ENCODE data around the gene CACTIN.

Gene CACTIN

GRCh38 chr19:3612901-3613741 lies 13.5 kb downstream of the CACTIN start:
- no peaks in the 10 kb centered on the region for H3K27me3 ChIP-seq (ENCODE audit: control insufficient read depth in 1 of 2, insufficient read depth in 2 of 2, low read length in 2 of 2)
- H3K4me1 ChIP-seq (ENCODE audit: control insufficient read depth, insufficient read depth, low read length): peaks cover 35% of the 10 kb centered on the region
- no peak overlapping the region for H3K9ac ChIP-seq (ENCODE audit: low read length in 2 of 2)
- H3K36me3 ChIP-seq (ENCODE audit: control insufficient read depth in 2 of 2, insufficient read depth in 2 of 2, low read length in 2 of 2): peaks cover 4 to 10% of the 10 kb centered on the region in 2 donors
- no peak overlapping the region for H3K27ac ChIP-seq (ENCODE audit: low read length)
- H3K4me3 ChIP-seq (ENCODE audit: low read length in 2 of 2): no peak overlapping the region
- no peaks in the 10 kb centered on the region for H3K9me3 ChIP-seq (ENCODE audit: control insufficient read depth in 2 of 2, low read length in 2 of 2)

- Histone ChIP-seq H3K27ac (ENCODE audit: low read length) (no peak overlapping the region), H3K36me3 (ENCODE audit: control insufficient read depth in 2 of 2, insufficient read depth in 2 of 2, low read length in 2 of 2) (peaks cover 4 to 10% of the 10 kb centered on the region in 2 donors)
Measured at GRCh38 chr19:3612330-3612729, 14.3 kb downstream of the CACTIN start.

DNA sequence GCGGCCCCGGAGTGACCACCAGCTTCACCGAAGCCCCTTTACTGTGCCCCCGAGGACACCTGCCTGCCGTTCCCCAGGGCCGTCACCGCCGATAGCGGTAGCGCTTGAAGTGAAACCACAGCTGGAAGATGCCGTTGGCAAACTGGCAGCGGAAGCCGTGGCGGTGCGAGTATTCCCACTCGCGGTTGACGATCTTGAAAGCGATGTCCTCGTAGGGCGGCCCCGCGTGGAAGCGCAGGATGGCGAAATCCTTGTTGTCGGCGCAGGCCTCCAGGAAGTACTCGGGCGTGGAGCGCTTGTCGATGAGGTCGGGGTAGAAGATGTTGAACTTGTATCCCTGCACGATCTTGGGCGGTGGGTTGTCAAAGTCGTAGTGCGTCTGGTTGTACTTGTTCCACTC lies 14.7 kb downstream of the CACTIN start:
- no peak overlapping the region for H3K27ac ChIP-seq (ENCODE audit: low read length)
- no peak overlapping the region for H3K9ac ChIP-seq (ENCODE audit: low read length in 2 of 2)
- H3K27me3 ChIP-seq (ENCODE audit: control insufficient read depth in 1 of 2, insufficient read depth in 2 of 2, low read length in 2 of 2): no peaks in the 10 kb centered on the region
- peaks cover 4 to 9% of the 10 kb centered on the region in 2 donors for H3K36me3 ChIP-seq (ENCODE audit: control insufficient read depth in 2 of 2, insufficient read depth in 2 of 2, low read length in 2 of 2)
- H3K4me1 ChIP-seq (ENCODE audit: control insufficient read depth, insufficient read depth, low read length): peaks cover 47% of the 10 kb centered on the region
- H3K4me3 ChIP-seq (ENCODE audit: low read length in 2 of 2): no peak overlapping the region
- H3K9me3 ChIP-seq (ENCODE audit: control insufficient read depth in 2 of 2, low read length in 2 of 2): no peaks in the 10 kb centered on the region

More at GRCh38 chr19:3612330-3612729, 14.3 kb downstream of the CACTIN start:
- H3K4me3 ChIP-seq (ENCODE audit: low read length in 2 of 2): no peak overlapping the region
- no peaks in the 10 kb centered on the region for H3K9me3 ChIP-seq (ENCODE audit: control insufficient read depth in 2 of 2, low read length in 2 of 2)
- H3K27me3 ChIP-seq (ENCODE audit: control insufficient read depth in 1 of 2, insufficient read depth in 2 of 2, low read length in 2 of 2): no peaks in the 10 kb centered on the region
- no peak overlapping the region for H3K9ac ChIP-seq (ENCODE audit: low read length in 2 of 2)
- H3K4me1 ChIP-seq (ENCODE audit: control insufficient read depth, insufficient read depth, low read length): peaks cover 42% of the 10 kb centered on the region

DNA sequence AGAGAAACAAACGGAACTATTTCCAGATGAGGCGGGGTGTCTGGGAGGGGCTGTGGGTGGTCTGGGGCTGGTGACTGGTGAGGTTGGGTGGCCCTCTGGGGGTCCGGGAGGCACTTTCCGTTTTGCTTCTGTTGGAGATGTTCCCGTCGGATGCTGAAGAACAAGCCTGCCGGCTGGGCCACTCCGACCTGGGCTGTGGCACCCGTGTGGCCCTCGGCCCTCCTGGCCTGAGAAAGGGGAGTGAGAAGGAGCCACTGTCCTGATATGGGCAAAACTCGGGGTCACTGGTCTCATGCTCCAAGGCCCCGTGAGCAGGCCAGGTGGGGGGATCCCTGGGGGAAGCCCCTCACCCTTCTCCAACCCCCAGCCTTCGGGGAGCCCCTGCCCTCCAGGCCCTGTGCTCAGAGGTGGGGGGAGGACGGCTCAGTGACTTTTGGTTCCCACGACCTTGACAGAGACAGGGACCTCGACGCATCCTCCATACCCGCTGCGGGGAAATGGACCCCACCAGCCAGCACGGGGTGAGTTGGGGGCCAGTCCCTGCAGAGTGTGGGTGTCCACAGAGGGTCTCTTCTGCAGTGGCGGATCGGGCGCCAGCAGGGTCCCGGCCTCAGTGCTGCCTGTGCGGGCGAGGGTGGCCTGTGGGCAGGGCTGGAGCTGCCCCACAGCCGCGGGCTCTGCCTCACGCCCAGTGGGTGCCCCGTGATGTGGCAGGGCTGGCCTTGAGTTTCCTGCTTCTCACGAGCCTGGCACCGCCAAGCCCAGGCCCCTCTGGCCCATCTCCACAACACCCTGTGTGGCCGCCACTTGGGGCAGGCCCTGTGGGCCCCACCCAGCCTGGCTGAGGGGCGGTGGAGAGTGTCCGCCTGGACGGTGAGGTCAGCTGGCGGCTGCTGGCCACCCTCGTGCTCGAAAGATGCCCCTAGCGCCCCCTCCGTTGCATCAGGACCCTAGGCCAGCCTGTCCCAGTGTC lies 15.6 kb downstream of the CACTIN start:
- H3K4me3 ChIP-seq (ENCODE audit: low read length in 2 of 2): no peak overlapping the region
- H3K27ac ChIP-seq (ENCODE audit: low read length): no peak overlapping the region
- H3K4me1 ChIP-seq (ENCODE audit: control insufficient read depth, insufficient read depth, low read length): peaks cover 53% of the 10 kb centered on the region
- no peak overlapping the region for H3K9ac ChIP-seq (ENCODE audit: low read length in 2 of 2)
- H3K9me3 ChIP-seq (ENCODE audit: control insufficient read depth in 2 of 2, low read length in 2 of 2): no peaks in the 10 kb centered on the region
- H3K27me3 ChIP-seq (ENCODE audit: control insufficient read depth in 1 of 2, insufficient read depth in 2 of 2, low read length in 2 of 2): peaks cover 0 to under 1% of the 10 kb centered on the region in 2 donors
- H3K36me3 ChIP-seq (ENCODE audit: control insufficient read depth in 2 of 2, insufficient read depth in 2 of 2, low read length in 2 of 2): peaks cover 4 to 9% of the 10 kb centered on the region in 2 donors

GRCh38 chr19:3609779-3610719 lies 16.5 kb downstream of the CACTIN start:
- peaks cover 4 to 9% of the 10 kb centered on the region in 2 donors for H3K36me3 ChIP-seq (ENCODE audit: control insufficient read depth in 2 of 2, insufficient read depth in 2 of 2, low read length in 2 of 2)
- H3K4me1 ChIP-seq (ENCODE audit: control insufficient read depth, insufficient read depth, low read length): peaks cover 62% of the 10 kb centered on the region
- no peaks in the 10 kb centered on the region for H3K9me3 ChIP-seq (ENCODE audit: control insufficient read depth in 2 of 2, low read length in 2 of 2)
- no peak overlapping the region for H3K27ac ChIP-seq (ENCODE audit: low read length)
- H3K9ac ChIP-seq (ENCODE audit: low read length in 2 of 2): no peak overlapping the region
- peaks cover 0 to 5% of the 10 kb centered on the region in 2 donors for H3K27me3 ChIP-seq (ENCODE audit: control insufficient read depth in 1 of 2, insufficient read depth in 2 of 2, low read length in 2 of 2)
- H3K4me3 ChIP-seq (ENCODE audit: low read length in 2 of 2): no peak overlapping the region

- Histone ChIP-seq H3K36me3 (ENCODE audit: control insufficient read depth in 2 of 2, insufficient read depth in 2 of 2, low read length in 2 of 2) (peaks cover 4 to 9% of the 10 kb centered on the region in 2 donors), H3K9me3 (ENCODE audit: control insufficient read depth in 2 of 2, low read length in 2 of 2) (no peaks in the 10 kb centered on the region), H3K4me1 (ENCODE audit: control insufficient read depth, insufficient read depth, low read length) (peaks cover 57% of the 10 kb centered on the region), H3K4me3 (ENCODE audit: low read length in 2 of 2) (no peak overlapping the region), H3K27me3 (ENCODE audit: control insufficient read depth in 1 of 2, insufficient read depth in 2 of 2, low read length in 2 of 2) (peaks cover 0 to 5% of the 10 kb centered on the region in 2 donors), H3K27ac (ENCODE audit: low read length) (no peak overlapping the region), H3K9ac (ENCODE audit: low read length in 2 of 2) (no peak overlapping the region)
Measured at GRCh38 chr19:3608750-3609322, 17.8 kb downstream of the CACTIN start.

DNA sequence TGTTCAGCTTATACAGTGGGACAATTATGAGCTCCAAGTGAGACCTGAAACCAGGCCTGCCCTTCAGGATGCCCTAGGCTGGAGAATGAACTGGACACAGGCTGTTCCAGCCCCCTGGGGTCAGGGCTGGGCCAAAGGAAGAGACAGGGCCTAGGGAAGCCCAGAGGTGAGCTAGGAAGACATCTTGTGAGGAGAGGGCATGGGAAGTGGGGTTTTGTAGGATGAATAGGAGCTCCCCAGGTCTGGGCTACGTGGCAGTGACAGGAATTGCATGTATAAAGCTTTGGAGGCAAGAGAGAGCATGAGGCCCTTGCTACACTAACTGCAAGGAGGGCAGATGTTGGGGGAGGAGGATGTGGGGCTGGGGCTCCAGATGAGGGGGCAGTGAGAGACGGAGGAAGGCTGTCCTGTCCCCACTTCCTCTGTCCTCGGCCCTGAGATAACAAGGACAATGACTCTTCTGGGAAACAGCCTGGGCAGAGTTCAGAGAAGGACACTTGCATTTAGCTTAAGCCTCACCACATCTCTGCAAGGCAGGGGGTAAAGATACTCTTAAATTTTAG lies 18.4 kb downstream of the CACTIN start:
- peaks cover 4 to 9% of the 10 kb centered on the region in 2 donors for H3K36me3 ChIP-seq (ENCODE audit: control insufficient read depth in 2 of 2, insufficient read depth in 2 of 2, low read length in 2 of 2)
- no peak overlapping the region for H3K9ac ChIP-seq (ENCODE audit: low read length in 2 of 2)
- H3K27ac ChIP-seq (ENCODE audit: low read length): no peak overlapping the region
- H3K9me3 ChIP-seq (ENCODE audit: control insufficient read depth in 2 of 2, low read length in 2 of 2): no peaks in the 10 kb centered on the region
- H3K4me3 ChIP-seq (ENCODE audit: low read length in 2 of 2): no peak overlapping the region
- H3K4me1 ChIP-seq (ENCODE audit: control insufficient read depth, insufficient read depth, low read length): peaks cover 56% of the 10 kb centered on the region
- peaks cover 0 to 5% of the 10 kb centered on the region in 2 donors for H3K27me3 ChIP-seq (ENCODE audit: control insufficient read depth in 1 of 2, insufficient read depth in 2 of 2, low read length in 2 of 2)

GRCh38 chr19:3607303-3608078 lies 19.1 kb downstream of the CACTIN start:
- H3K27ac ChIP-seq (ENCODE audit: low read length): no peak overlapping the region
- peaks cover 54% of the 10 kb centered on the region for H3K4me1 ChIP-seq (ENCODE audit: control insufficient read depth, insufficient read depth, low read length)
- H3K9me3 ChIP-seq (ENCODE audit: control insufficient read depth in 2 of 2, low read length in 2 of 2): no peaks in the 10 kb centered on the region
- peak overlapping the region; percentile 44 to 62 for H3K9ac ChIP-seq (ENCODE audit: low read length in 2 of 2)
- peaks cover 0 to 5% of the 10 kb centered on the region in 2 donors for H3K27me3 ChIP-seq (ENCODE audit: control insufficient read depth in 1 of 2, insufficient read depth in 2 of 2, low read length in 2 of 2)
- peaks cover 4 to 9% of the 10 kb centered on the region in 2 donors for H3K36me3 ChIP-seq (ENCODE audit: control insufficient read depth in 2 of 2, insufficient read depth in 2 of 2, low read length in 2 of 2)
- peak overlapping the region; percentile 57 to 75 for H3K4me3 ChIP-seq (ENCODE audit: low read length in 2 of 2)

- H3K27me3 ChIP-seq (ENCODE audit: control insufficient read depth in 1 of 2, insufficient read depth in 2 of 2, low read length in 2 of 2): peaks cover 0 to 5% of the 10 kb centered on the region in 2 donors
- H3K9ac ChIP-seq (ENCODE audit: low read length in 2 of 2): peak within 1 kb of the TSS; percentile 44 to 62
- H3K27ac ChIP-seq (ENCODE audit: low read length): no peak within 1 kb of the TSS
- H3K36me3 ChIP-seq (ENCODE audit: control insufficient read depth in 2 of 2, insufficient read depth in 2 of 2, low read length in 2 of 2): peaks cover under 1 to 5% of the 10 kb centered on the region in 2 donors
- no peaks in the 10 kb centered on the region for H3K9me3 ChIP-seq (ENCODE audit: control insufficient read depth in 2 of 2, low read length in 2 of 2)
- H3K4me1 ChIP-seq (ENCODE audit: control insufficient read depth, insufficient read depth, low read length): peaks cover 54% of the 10 kb centered on the region
- peak within 1 kb of the TSS; percentile 57 to 75 for H3K4me3 ChIP-seq (ENCODE audit: low read length in 2 of 2)
Measured at GRCh38 chr19:3606690-3607289, 19.8 kb downstream of the CACTIN start, which contains the start of gene TBXA2R. TSS of gene TBXA2R (minus strand) at chr19:3606875. CDS start at chr19:3600634, 6,241 bp downstream.
